Peyer's patch (tissue), 4 donors: ENCODE data around the gene SDHA.

Experiments
- CTCF ChIP-seq, 6 experiments: fragments of 450-650 bp in 4 of 6; fragments of 200-600 bp in 2 of 6; sonication (generic) in 1 of 6; IDR thresholded peaks; one replicate each; pipeline ENCODE4 v1.5.1; 2017 to 2019; ENCODE audit warnings: antibody characterized with exemption in 6 of 6, mild to moderate bottlenecking in 3 of 6, moderate library complexity in 1 of 6
- POLR2A ChIP-seq, 2 donors: fragments of 450-650 bp; IDR thresholded peaks; one replicate each; pipeline ENCODE4 v1.5.1; 2017; ENCODE audit warnings: antibody characterized with exemption in 2 of 2, mild to moderate bottlenecking in 2 of 2, moderate library complexity in 2 of 2

DNA sequence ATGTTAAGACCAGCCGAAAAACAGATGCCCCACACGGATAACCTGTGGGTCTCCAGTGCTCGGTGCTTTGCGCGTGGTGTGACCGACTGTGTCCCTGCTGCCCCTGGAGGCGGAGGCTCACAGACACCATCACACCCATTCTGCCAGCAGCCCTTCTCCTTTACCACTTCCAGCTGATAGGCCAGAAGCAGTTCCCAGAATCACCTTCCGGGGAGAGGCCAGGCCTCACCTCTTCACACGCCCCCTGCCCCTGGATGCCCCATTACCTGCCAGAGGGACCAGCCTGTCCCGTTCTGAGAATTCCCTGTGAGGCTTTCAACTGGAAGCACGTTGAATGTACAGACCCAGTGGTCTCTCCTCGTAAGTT is 48.4 kb upstream of the SDHA start:
- TF ChIP-seq POLR2A (IDR thresholded peaks at IDR 0.05): no peak
- no peak for TF ChIP-seq CTCF (IDR thresholded peaks at IDR 0.05)
